Body of pancreas (tissue), 4 donors: ENCODE results near the gene SMIM36.

ENCODE experiments used
- POLR2A ChIP-seq, 3 donors: fragments of 450-650 bp; IDR thresholded peaks; one replicate each; pipeline ENCODE4 v1.6.1; 2016; ENCODE audit warnings: antibody characterized with exemption in 3 of 3, mild to moderate bottlenecking in 2 of 3
- TF ChIP-seq, protein P1 (sequence below), 7 experiments: fragments of 450-650 bp in 4 of 7; fragments of 200-600 bp in 3 of 7; sonication (generic) in 3 of 7; IDR thresholded peaks; one replicate each; pipeline ENCODE4 v1.5.1; 2016 to 2019; ENCODE audit warnings: antibody characterized with exemption in 7 of 7

DNA sequence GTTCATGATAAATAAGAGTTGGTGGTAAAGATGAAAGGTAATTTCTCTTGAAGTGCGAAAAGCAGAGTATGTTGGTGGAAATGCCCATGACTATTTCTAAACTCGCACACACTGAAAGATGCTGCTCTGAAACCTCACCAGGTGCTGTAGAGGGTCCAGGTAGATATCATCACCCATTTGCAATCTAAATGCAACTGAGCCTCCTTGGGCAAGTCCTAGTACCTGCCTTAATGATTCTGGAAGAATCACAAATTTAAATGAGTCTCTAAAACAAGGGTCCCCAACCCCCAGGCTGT, 83.7 kb downstream of the SMIM36 start:
- TF ChIP-seq, protein P1, sequence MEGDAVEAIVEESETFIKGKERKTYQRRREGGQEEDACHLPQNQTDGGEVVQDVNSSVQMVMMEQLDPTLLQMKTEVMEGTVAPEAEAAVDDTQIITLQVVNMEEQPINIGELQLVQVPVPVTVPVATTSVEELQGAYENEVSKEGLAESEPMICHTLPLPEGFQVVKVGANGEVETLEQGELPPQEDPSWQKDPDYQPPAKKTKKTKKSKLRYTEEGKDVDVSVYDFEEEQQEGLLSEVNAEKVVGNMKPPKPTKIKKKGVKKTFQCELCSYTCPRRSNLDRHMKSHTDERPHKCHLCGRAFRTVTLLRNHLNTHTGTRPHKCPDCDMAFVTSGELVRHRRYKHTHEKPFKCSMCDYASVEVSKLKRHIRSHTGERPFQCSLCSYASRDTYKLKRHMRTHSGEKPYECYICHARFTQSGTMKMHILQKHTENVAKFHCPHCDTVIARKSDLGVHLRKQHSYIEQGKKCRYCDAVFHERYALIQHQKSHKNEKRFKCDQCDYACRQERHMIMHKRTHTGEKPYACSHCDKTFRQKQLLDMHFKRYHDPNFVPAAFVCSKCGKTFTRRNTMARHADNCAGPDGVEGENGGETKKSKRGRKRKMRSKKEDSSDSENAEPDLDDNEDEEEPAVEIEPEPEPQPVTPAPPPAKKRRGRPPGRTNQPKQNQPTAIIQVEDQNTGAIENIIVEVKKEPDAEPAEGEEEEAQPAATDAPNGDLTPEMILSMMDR (IDR thresholded peaks at IDR 0.05) = no peak
- TF ChIP-seq POLR2A (IDR thresholded peaks at IDR 0.05) = no peak
